ENCODE measurements around the gene AIMP1. TPM values are rescaled to one million over a fixed set of nuclear protein-coding genes. Genes with fewer than 3 reads are reported as not detected.

AIMP1 gene
- 25.0 and 34.2 TPM in 2 replicates for total RNA-seq

GRCh38 chr4:106315968-106316772 lies at the start of gene AIMP1, which contains the start of gene TBCK:
Gene AIMP1 (plus strand): TSS chr4:106316550. CDS start chr4:106325010, 8,460 bp downstream.
Gene TBCK (minus strand): TSS chr4:106316209. CDS start chr4:106308960, 7,249 bp downstream.
- peak within 1 kb of the TSS; percentile 94 for H3K4me3 ChIP-seq (ENCODE audit: low read depth, low read length)
- DNase-seq (ENCODE audit: low read depth) = peak; percentile 72
- TF ChIP-seq CTCF (conservative IDR thresholded peaks at IDR 0.05; ENCODE audit: low read depth, low read length) = no peak

GRCh38 chr4:106268786-106269185 lies 47.6 kb upstream of the AIMP1 start:
- no peak for TF ChIP-seq CTCF (conservative IDR thresholded peaks at IDR 0.05; ENCODE audit: low read depth, low read length)
- no peak for DNase-seq (ENCODE audit: low read depth)
- no peak overlapping the region for H3K4me3 ChIP-seq (ENCODE audit: low read depth, low read length)

- no peak for DNase-seq (ENCODE audit: low read depth)
- H3K4me3 ChIP-seq (ENCODE audit: low read depth, low read length) = no peak overlapping the region
- TF ChIP-seq CTCF (conservative IDR thresholded peaks at IDR 0.05; ENCODE audit: low read depth, low read length) = no peak
Observed at GRCh38 chr4:106269711-106270110, 46.6 kb upstream of the AIMP1 start.

GRCh38 chr4:106270736-106271135 lies 45.6 kb upstream of the AIMP1 start:
- no peak for DNase-seq (ENCODE audit: low read depth)
- H3K4me3 ChIP-seq (ENCODE audit: low read depth, low read length) = no peak overlapping the region
- no peak for TF ChIP-seq CTCF (conservative IDR thresholded peaks at IDR 0.05; ENCODE audit: low read depth, low read length)

GRCh38 chr4:106273831-106274230 lies 42.5 kb upstream of the AIMP1 start:
- no peak for DNase-seq (ENCODE audit: low read depth)
- no peak for TF ChIP-seq CTCF (conservative IDR thresholded peaks at IDR 0.05; ENCODE audit: low read depth, low read length)
- no peak overlapping the region for H3K4me3 ChIP-seq (ENCODE audit: low read depth, low read length)

- no peak for TF ChIP-seq CTCF (conservative IDR thresholded peaks at IDR 0.05; ENCODE audit: low read depth, low read length)
- DNase-seq (ENCODE audit: low read depth) = no peak
- no peak overlapping the region for H3K4me3 ChIP-seq (ENCODE audit: low read depth, low read length)
Observed at GRCh38 chr4:106277140-106277675, 39.1 kb upstream of the AIMP1 start.
